KMS-11 (cell line): ENCODE measurements around the gene DNAJB12.
A peak's percentile ranks its signal among the peaks of the same experiment; 100 is the strongest.

Source experiments
- H2AFZ ChIP-seq: fragments of 200-600 bp; sonication (generic); 2 replicates; pipeline ENCODE4 v1.6.1; 2016; ENCODE audit warnings: antibody characterized with exemption, mixed run types, low read depth
- H3K27ac ChIP-seq: fragments of 200-600 bp; sonication (generic); 2 replicates; pipeline ENCODE4 v1.6.1; 2016; ENCODE audit warnings: mild to moderate bottlenecking, mixed run types
- H3K27me3 ChIP-seq: fragments of 200-600 bp; sonication (generic); 2 replicates; pipeline ENCODE4 v1.6.1; 2017; ENCODE audit warnings: mild to moderate bottlenecking, low read depth, mixed run types, moderate library complexity; ENCODE audit not compliant: insufficient read depth
- H3K36me3 ChIP-seq: fragments of 200-600 bp; sonication (generic); 2 replicates; pipeline ENCODE4 v1.6.1; 2017; ENCODE audit warnings: mild to moderate bottlenecking, mixed run types; ENCODE audit not compliant: insufficient read depth
- H3K4me1 ChIP-seq: fragments of 200-600 bp; sonication (generic); 2 replicates; pipeline ENCODE4 v1.6.1; 2016; ENCODE audit warnings: mild to moderate bottlenecking, low read depth, mixed run types; ENCODE audit not compliant: poor library complexity, severe bottlenecking
- H3K4me2 ChIP-seq: fragments of 200-600 bp; sonication (generic); 2 replicates; pipeline ENCODE4 v1.7.0; 2016; ENCODE audit warnings: mild to moderate bottlenecking, mixed run types
- H3K4me3 ChIP-seq: fragments of 200-600 bp; sonication (generic); IDR thresholded peaks from 2 replicates; pipeline ENCODE4 v1.6.1; 2017; ENCODE audit warnings: low read depth, low read length, mixed read lengths; ENCODE audit not compliant: insufficient read depth
- H3K79me2 ChIP-seq: fragments of 200-600 bp; sonication (generic); 2 replicates; pipeline ENCODE4 v1.6.1; 2016; ENCODE audit warnings: low read depth, mixed run types; ENCODE audit not compliant: insufficient read depth
- H3K9ac ChIP-seq: fragments of 200-600 bp; sonication (generic); 2 replicates; pipeline ENCODE4 v1.6.1; 2016; ENCODE audit warnings: mild to moderate bottlenecking, mixed run types
- H4K20me1 ChIP-seq: fragments of 200-600 bp; sonication (generic); 2 replicates; pipeline ENCODE4 v1.6.1; 2016; ENCODE audit warnings: mild to moderate bottlenecking, mixed run types; ENCODE audit not compliant: insufficient read depth
- TF ChIP-seq, protein P1 (sequence below): fragments of 200-600 bp; sonication (generic); conservative IDR thresholded peaks from 2 replicates; pipeline ENCODE4 v1.6.1; 2017; ENCODE audit warnings: low read depth, mild to moderate bottlenecking, antibody characterized with exemption, low read length, moderate library complexity, mixed read lengths

DNAJB12 gene

GRCh38 chr10:72334196-72334824 is 20.4 kb downstream of the DNAJB12 start:
- no peaks in the 10 kb centered on the region for H4K20me1 ChIP-seq
- H3K4me1 ChIP-seq: peaks cover 76% of the 10 kb centered on the region
- no peak overlapping the region for H3K4me3 ChIP-seq
- no peaks in the 10 kb centered on the region for H3K36me3 ChIP-seq
- H3K4me2 ChIP-seq: peak overlapping the region; percentile 96
- no peaks in the 10 kb centered on the region for H3K79me2 ChIP-seq
- no peak overlapping the region; the same call in 1 of the 2 replicates for H3K9ac ChIP-seq
- H2AFZ ChIP-seq: no peak overlapping the region
- peak overlapping the region; percentile 84; the same call in 1 of the 2 replicates for H3K27ac ChIP-seq
- TF ChIP-seq, protein P1, sequence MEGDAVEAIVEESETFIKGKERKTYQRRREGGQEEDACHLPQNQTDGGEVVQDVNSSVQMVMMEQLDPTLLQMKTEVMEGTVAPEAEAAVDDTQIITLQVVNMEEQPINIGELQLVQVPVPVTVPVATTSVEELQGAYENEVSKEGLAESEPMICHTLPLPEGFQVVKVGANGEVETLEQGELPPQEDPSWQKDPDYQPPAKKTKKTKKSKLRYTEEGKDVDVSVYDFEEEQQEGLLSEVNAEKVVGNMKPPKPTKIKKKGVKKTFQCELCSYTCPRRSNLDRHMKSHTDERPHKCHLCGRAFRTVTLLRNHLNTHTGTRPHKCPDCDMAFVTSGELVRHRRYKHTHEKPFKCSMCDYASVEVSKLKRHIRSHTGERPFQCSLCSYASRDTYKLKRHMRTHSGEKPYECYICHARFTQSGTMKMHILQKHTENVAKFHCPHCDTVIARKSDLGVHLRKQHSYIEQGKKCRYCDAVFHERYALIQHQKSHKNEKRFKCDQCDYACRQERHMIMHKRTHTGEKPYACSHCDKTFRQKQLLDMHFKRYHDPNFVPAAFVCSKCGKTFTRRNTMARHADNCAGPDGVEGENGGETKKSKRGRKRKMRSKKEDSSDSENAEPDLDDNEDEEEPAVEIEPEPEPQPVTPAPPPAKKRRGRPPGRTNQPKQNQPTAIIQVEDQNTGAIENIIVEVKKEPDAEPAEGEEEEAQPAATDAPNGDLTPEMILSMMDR: no peak
- H3K27me3 ChIP-seq: no peaks in the 10 kb centered on the region

GRCh38 chr10:72333112-72334015 is 21.4 kb downstream of the DNAJB12 start:
- Histone ChIP-seq H3K36me3 (no peaks in the 10 kb centered on the region), H3K4me3 (no peak overlapping the region), H3K4me1 (peaks cover 86% of the 10 kb centered on the region), H4K20me1 (no peaks in the 10 kb centered on the region), H3K27me3 (no peaks in the 10 kb centered on the region), H2AFZ (no peak overlapping the region), H3K4me2 (peak overlapping the region; percentile 96), H3K27ac (peak overlapping the region; percentile 90; the same call in 1 of the 2 replicates), H3K9ac (no peak overlapping the region; the same call in 1 of the 2 replicates), H3K79me2 (no peaks in the 10 kb centered on the region)
- TF ChIP-seq, protein P1: no peak

- Histone ChIP-seq H3K4me1 (peaks cover 94% of the 10 kb centered on the region), H3K9ac (peak overlapping the region; percentile 78), H3K27ac (peak overlapping the region; percentile 90), H3K79me2 (no peaks in the 10 kb centered on the region), H2AFZ (no peak overlapping the region), H3K36me3 (no peaks in the 10 kb centered on the region), H3K4me2 (peak overlapping the region; percentile 96), H4K20me1 (no peaks in the 10 kb centered on the region), H3K27me3 (no peaks in the 10 kb centered on the region), H3K4me3 (no peak overlapping the region)
- TF ChIP-seq, protein P1: no peak
These were observed 22.2 kb downstream of the DNAJB12 start for GRCh38 chr10:72332423-72333111.

DNA sequence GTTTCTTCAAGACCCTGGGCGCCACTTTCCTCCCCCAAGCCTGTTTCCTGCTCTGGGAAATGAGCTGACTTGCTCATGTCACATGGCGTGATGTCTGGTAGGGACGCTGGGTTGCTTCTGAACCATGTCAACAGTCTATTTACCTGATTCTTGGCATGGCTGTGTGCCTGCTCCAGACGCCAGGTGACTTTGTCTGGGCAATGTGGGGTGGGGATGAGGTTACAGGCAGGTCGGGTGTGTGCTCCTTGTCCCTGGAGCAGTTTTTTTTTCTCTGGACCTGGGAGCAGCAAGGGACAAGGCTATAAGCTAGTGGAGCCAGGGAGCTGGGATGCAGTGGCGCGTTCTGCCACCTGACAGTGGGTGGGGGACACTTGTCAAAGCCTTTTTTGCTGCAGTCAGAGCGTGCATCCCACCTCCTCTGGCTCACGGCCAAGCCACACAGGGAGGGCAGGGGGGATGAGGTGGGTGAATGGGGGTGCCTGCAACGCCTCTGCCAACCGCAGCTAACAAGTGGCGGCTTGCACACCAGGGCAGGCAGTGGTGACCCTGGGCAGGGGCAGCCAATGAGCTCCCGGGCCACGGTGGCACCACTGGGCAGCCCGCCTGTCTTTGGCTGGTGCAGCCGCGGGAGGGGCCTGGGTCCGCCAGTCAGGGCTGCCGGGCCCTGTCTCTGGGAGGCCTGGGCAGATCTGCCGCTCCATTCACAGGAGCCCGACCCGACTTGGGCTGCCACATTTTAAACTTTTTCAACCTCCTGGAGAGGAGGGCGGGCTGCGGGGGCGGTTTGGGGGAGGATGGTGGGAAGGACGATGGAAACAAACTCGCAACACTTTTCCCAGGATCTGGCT is 22.9 kb downstream of the DNAJB12 start:
- peak overlapping the region; percentile 78 for H3K9ac ChIP-seq
- no peaks in the 10 kb centered on the region for H4K20me1 ChIP-seq
- peaks cover 93% of the 10 kb centered on the region for H3K4me1 ChIP-seq
- TF ChIP-seq, protein P1: peak; percentile 13; the same call in 1 of the 2 replicates
- H3K27ac ChIP-seq: peak overlapping the region; percentile 90
- H3K36me3 ChIP-seq: no peaks in the 10 kb centered on the region
- peak overlapping the region; percentile 96 for H3K4me2 ChIP-seq
- peak overlapping the region; percentile 35; the same call in 1 of the 2 replicates for H2AFZ ChIP-seq
- no peaks in the 10 kb centered on the region for H3K79me2 ChIP-seq
- no peak overlapping the region for H3K4me3 ChIP-seq
- H3K27me3 ChIP-seq: no peaks in the 10 kb centered on the region
